GM19397 (cell line): Measurements from ENCODE around the gene NXN.
"Not testable (repeated sequence)": the region's sequence is repeated elsewhere in the genome, so short reads cannot be mapped to it uniquely, and the experiment has no call there.

Experiments used
- ATAC-seq: cut with Tn5 transposase; IDR thresholded peaks from one replicate; pipeline ENCODE4 v1.9.1; 2021; ENCODE audit warnings: mild to moderate bottlenecking, moderate library complexity; ENCODE audit not compliant: unreplicated experiment

NXN gene

DNA sequence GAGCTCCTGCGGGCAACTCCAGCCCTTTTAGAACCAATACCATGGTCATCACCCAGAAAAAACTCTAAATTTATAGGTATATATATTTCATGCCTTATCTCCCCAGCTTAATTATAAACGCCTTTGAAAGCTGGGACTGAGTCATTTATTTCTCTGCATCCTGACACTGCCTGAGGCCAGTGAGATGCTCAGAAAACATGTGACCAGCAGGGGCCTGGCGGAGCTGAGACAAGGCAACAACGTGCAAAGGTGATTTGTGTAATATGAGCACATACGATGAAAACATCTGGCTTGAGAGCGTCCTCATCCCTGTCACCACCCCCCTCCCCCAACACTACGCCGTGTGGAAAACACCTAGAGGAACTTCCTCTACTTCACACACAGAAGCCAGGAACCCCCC lies 22.7 kb downstream of the NXN start:
- no peak for ATAC-seq

DNA sequence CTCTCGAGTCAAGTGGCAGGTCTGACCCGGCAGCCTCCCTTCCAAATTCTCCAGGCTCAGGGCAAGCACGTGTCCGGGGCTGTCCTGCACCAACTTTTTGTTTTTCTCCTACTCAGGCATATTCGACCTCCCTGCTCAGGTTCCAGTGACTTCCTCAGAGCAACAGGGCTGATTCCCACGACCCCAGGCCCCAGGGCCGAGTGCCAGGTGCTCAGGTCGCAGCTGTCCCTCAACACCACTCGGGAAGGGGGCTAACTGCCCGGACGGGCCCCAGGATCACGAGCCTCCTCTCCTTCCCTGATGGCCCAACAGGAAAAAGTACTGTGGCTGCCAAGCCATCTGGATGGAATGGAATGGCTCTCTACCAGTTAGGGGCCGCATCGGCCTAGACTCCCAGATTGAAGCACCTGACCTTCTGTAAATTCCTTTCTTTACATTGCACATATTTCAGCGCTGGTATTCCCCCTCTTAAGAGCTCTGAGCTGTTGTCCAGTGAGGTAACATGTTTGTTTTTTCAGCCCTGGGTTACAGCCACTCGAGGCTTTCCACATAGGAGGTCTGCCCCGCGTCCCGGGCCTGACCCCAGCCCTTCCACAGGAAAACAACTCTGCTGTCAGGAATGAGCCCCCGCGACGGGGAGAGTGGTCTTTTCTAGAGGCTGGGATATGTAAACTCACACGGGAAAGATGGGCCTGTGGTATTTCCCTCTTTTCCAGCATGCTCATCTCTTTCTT lies 25.0 kb downstream of the NXN start:
- ATAC-seq: no peak

DNA sequence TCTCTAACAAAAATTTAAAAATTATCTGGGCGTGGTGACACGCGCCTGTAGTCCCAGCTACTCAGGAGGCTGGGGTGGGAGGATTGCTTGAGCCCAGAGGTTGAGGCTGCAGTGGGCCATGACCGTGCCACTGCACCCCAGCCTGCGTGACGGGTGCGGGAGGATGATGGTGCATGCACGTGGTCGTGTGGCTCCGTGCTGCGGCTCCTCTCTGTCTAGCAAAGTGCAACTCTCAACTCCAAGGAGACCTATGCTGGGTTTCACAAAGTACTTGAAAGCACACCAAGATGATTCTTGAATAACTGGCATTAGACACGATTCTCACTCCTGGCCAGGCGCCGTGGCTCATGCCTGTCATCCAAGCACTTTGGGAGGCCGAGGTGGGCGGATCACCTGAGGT lies 25.8 kb downstream of the NXN start:
- no peak for ATAC-seq

DNA sequence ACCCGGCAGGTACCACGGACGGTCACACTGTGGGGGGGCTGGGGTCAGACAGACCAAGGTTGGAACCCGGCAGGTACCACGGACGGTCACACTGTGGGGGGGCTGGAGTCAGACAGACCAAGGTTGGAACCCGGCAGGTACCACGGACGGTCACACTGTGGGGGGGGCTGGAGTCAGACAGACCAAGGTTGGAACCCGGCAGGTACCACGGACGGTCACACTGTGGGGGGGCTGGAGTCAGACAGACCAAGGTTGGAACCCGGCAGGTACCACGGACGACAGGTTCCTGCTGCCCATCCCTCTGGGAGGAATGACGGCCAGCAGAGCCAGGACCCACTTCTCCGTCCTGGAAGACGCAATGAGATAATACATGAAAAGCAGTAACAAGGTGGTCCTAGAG lies 27.0 kb downstream of the NXN start:
- ATAC-seq: not testable (repeated sequence)

DNA sequence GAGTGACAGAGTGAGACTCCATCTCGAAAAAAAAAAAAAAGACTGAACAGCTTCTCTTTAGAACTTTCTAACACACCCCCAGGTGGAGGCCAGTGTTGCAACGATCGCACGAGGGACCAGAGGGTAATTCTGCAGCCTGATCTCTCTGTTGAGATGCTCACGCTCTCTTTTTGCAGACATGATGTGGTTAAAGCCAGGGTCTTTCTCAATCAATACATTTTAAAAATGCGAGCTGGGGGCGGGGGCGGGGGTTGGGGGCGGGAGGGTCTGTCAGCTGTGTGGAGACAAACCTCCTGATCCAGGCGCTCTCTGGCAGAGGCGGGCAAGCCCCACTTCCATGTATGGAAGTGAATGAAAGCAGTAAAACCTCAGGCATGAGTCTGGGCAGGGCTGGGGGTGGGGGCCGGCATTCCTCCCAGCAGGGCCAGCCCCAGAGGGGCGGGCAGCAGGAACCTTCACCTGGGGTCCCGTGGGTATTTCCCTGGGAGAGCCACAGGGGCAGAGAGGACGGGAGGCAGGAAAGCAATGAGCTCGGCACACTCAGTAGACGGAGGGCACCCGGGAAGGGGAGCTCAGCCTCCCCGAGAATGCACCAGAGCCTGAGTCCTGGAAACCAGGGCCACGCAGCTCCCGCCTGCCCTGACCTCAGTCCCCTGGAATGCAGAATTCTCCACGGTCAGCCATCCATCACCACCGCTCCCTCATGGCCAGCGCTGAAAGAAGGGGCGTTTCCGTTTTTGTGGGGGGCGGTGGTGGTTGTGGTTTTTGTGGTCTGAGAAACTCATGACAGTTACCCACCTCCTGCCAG lies 28.0 kb downstream of the NXN start:
- ATAC-seq: no peak

DNA sequence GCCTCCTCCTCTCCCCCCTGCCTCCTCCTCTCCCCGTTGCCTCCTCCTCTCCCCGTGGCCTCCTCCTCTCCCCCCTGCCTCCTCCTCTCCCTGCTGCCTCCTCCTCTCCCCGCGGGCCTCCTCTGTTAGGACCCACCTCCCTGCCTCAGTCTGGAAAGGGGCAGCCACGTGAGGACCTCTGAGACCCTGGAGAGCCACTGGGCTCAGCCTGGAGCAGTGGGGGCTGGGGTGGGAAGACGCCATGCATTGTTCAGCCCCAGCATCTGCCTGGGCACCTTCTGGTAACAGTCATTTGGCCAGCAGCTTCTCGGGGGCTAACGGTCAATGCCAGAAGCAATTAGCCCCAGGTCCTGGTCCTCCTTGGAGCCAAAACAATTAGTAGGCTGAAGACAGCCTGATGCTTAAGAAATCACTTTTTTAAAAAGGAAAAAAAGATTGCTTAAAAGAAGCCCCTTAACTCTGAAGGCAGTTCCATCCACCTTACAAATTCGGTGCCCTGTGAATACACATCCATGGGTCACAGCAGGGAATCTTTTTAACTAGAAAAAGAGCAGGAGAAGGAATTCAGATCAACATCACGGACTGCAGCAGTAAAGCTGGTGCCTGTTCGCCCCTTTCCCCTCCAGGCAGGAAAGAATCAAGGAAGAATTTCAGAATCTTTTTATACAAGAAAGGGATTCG lies 29.8 kb downstream of the NXN start:
- ATAC-seq: no peak

DNA sequence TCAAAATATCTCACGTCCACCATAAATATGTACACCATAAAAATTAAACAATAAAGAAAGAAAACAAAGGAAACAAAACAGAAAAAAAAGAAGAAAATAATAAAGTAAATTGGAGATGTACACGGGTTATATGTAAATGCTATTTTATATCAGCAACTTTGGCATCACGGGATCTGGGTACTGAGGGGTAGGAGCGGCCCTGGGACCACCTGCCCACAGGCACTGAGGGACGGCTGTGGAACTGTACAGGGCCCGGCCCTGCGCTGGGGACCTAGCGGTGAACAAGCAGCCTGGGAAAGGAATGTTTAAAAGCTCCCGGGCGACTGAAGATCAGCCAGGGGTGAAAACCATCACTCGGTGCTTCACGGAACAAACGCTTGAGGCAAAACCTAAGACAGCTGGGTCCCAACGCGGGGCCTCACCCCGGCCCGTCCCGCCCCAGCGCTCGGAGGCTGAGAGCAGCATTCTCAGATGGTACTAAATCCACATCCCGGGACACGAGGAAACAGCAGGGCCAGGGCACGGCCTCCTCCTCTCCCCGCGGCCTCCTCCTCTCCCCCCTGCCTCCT lies 31.2 kb downstream of the NXN start:
- ATAC-seq: no peak

DNA sequence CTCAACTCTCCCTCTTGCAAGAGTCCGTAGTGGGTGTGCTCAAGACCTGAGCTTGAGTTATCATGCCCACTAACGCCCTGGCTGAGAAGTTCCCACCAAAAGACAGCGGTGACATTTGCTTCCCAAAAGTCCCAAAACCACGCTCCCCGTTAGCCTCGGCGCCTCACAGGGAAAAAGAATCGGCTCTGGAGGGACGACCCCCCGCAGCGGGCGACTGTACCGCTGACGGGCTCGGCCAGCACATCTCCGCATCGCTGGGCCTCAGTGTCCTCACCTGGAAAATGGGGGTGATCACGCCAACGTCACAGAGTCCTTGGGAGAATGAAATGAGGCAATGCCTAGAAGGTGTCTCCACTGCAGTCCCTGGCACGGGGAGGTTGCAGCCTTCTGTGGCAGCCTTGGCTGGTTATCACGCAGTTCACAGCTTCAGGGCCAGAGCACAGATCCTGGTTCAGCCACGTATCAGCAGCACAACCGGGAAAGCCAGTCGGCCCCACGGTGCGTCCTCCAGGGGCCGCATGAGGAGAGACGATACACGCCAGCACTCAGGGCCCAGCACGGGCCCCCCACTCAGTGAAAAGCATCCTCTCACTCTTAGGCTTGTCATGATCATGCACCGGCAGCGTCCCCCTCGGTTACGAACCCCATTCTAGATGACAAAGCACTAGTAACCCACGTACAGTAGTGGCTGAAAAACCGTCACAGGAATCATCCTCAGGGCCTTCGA lies 32.9 kb downstream of the NXN start:
- ATAC-seq: no peak

DNA sequence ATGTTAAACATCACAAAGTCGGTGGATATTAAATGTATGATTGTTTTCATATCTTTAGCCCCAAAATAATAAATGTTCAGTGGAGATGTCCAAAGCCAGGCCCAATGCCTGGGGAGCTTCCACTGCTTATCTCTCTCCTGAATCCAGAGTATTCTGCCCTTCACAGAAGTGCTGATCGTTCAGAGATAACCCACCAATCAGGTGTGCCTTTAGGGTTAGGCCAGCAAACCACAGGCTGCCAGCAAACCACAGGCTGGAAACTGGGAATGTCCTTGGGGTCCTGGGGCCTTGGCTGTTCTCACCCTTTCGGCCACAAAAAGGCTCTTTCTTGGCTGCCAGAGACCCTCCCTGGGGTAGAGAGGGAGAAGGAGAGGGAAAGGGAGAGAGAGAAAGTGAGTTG lies 33.9 kb downstream of the NXN start:
- no peak for ATAC-seq

DNA sequence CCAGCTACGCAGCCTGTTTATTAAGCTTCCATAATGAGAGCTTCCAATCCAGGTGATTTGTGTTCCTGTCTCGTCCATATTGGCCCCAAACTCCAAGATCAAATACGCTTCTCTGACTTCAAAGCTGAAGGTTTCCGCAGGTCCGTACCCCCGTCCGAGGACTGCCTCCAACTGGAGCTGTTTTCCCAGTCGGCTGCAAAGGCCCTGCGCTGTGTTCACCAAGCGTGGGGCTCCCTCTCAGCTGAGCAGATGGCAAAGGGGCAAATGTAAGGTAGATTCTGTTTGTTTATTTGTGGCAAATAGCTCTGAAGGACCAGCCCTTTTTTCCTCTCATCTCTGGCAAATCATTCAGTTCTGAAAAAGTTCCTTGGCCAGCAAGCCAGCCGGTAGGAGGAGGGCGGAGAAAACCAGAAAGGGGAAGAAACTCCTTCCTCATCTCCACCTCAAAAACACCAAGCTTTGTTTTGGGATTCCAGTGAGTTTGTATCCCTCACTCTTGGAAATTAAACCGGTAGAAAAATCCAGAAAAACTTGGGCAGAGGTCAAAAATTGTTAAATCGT lies 35.2 kb downstream of the NXN start:
- ATAC-seq: no peak

DNA sequence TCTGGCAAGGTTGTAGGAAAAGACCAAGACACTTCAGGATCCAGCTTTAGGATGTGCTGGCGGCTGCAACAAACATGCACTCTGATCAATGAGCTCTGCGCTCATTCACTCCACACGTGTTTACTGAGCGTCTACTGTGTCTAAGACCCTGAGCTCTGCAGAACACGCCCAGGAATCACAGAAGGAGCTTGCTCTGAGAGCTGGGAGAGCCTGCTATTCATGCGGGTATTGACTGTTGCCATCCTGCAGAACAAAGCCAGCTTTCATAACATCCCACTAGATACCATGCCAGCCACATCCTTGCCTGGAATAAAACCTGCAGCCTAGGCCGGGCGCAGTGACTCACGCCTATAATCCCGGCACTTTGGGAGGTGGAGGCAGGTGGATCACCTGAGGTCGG lies 44.1 kb downstream of the NXN start:
- ATAC-seq: no peak

DNA sequence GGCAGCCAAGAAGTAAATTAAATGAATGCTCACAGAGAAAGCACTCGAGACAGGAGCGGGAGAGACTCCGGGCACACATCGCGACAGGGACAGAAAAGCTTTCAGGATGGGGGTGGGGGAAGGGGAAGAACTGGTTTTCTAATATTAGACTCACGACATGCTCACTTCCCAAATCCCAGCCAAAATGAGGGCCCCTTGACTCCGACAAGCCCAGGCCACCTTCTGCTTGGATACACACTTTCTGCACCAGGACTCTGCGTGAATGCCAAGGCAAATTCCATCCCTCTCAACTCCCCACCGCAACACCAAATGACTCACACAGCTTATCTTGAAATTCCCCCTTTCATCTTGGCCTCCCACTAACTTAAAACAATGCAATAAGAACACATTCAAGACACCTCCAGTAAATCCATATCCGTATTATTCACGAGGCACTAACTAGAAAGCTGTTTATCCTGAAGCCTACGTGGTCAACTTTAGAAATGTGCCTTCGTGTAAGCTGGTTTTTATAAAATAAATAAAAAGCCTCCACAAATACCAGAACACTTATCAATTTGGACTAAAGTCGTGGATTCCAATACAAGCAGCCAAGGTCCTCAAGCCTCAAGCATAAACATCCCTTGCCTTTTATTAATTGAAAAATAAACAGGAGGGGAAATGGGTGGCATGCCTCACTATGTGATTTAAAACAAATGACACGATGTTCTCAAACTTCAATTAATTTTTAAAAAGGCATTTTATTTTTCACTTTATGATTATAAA lies 46.1 kb downstream of the NXN start:
- ATAC-seq: no peak

DNA sequence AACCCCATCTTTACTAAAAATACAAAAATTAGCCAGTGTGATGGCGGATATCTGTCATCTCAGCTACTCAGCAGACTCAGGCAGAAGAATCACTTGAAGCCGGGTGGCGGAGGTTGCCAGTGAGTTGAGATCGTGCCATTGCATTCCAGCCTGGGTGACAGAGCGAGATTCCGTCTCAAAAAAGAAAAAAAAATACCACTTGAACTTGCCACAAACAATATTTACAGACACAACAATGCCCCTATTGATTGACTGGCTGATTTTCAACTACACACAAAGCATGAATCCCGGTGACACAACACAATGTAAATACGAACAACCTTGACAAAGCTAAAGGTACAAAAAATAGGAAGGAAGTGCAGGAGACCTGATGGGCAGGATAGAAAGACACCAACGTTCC lies 49.3 kb downstream of the NXN start:
- no peak for ATAC-seq

DNA sequence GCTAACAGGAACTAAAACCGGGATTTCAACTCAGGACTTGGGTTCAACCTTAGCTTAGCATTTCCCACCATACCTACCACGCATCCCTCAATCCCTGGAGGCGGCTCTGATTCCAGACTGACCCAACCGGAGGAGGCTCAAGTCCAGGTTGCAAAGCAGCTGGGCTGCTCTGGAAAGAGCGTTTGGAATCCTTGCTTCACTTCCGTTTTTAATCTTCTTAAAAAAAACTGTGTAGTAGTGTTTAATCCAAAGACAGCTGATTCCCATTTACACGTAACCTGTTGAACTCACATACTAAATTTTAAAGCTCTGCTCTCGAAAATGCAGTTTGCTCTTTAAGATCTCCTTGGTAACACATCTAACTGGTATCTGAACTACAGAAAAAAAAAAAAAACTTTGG lies 50.0 kb downstream of the NXN start:
- no peak for ATAC-seq

DNA sequence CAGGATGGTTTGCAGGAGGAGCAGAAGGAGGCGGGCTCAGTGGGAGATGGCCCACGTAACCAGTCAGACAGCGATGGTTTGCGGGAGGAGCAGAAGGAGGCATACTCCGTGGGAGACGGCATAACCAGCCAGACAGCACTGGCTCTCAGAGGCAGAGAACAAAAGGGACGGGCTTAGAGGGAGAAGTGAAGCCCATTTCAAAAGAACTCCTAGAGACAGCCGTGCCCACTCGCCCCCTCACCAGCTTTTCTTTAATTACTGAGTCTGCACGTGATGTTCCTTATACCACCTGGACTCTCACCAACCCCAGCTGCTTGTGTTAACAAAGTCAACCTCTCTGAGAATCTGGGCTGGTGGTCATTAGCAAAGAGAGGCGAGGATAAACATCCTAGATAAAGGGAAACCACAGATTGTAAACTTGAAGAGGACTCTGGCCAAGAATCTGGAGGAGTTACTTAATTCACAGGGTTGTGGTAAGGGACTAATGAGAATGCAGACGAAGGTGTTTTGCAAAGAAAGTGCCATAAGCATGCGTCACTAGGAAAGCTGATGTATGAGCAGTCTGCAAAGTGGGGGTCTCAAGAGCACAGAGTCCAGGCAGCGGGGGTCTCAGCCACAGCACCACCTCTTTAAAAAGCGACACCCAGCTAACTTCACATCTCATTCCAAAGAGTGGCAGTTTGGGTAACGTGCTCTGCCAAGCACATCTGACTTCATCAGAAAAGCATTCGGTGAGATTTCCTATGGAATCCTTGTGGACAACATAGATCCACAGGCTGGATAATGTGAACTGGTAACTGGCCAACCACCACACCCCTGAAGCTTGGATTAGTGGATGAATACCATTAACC lies 51.7 kb downstream of the NXN start:
- ATAC-seq: no peak

DNA sequence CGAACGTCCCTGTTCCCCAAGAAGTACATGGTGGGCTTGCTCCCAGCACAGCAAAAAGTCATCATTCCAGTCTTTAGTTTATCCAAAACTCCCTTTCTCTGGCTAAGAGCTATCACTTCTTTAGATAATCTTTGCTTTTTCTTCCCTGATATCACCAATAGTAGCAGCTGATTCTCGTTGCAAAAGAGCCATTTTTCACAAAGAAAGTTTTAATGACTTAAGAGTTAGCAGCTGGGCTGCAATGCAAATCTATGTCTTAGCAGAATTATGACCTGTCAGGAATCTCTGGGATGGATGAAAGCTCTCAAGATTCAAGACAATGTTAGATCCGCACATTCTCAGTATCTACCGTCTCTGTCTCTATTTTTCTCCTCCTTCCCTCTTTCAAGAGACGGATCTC lies 53.8 kb downstream of the NXN start:
- no peak for ATAC-seq

DNA sequence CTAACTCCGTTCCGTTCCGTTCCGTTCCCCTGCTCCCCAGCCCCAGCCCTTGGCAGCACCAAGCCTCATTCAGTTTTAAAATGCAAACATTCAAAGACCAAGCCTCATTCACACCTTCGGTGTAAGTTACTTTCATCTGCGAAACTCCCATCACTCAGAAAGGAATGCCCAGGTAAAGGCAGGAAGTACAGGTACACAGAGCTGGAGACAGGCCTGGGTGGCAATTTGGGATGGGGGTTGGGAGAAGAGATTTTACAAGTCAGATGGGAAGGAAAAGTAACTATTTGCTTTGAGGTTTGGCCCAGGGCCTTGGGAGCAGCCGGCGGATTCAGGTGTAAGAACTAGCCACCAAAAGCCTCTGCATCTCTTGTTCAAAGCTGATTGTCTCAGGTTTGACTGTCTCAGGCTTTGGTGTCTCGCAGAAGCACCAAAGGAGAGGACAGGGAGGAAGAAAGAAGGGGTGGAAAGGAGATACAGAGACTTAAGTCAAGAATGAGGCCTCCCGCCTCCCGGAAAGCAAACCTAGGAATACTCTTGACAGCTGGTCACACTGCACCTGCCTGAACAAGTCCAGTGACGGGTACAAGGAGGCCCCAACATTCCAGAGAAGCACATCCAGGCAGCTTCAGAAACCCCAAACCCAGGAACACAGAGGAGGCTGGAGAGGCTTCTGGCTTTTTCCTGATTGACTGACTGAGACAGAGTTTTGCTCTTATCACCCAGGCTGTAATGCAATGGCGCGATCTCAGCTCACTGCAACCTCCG lies 54.7 kb downstream of the NXN start:
- no peak for ATAC-seq

DNA sequence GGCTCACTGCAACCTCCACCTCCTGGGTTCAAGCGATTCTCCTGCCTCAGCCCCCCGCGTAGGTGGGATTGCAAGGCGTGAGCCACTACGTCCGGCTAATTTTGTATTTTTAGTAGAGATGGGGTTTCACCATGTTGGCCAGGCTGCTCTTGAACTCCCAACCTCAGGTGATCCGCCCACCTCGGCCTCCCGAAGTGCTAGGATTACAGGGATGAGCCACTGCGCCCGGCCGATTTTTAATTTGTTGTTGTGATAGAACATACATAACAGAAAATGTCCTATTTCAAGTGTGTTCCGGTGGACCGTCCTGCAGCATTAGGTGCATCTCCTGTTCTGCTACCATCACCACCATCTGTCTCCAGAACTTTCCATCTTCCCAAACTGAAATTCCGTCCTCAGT lies 55.3 kb downstream of the NXN start:
- ATAC-seq: not testable (repeated sequence)
